ENCODE measurements around the gene BICDL1.

DNA sequence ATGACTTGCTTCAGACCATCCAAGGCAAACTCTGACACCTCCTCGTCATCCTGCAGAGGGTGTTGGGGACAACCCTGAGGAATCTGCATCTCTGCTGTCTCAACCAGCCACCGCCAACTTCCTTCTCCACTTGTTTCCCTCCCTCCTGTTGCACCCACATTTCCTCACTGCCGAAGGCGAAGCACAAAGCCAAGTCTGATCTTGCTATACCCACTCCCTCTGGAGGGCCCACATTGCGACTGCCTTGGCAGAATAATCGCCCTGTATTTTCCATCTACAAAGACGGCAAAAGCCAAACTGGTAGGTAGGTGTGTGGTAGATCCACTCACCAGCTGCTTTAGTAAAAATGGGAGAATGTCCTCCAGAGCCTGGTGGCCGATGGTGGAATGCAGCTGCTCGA lies 149.3 kb downstream of the BICDL1 start:
- TF ChIP-seq CTCF (IDR thresholded peaks at IDR 0.05): no peak
- TF ChIP-seq POLR2A (IDR thresholded peaks at IDR 0.05): no peak
